ENCODE measurements around the gene SIPA1L3. TPM values are rescaled to one million over a fixed set of nuclear protein-coding genes. Genes with fewer than 3 reads are reported as not detected.
"Not testable (repeated sequence)": the region's sequence is repeated elsewhere in the genome, so short reads cannot be mapped to it uniquely, and the experiment has no call there.

The SIPA1L3 gene
- total RNA-seq, 1 donor from 2014 or later: 16.5 TPM

- intact Hi-C loops (cut with micrococcal nuclease): no loop called here
Observed at GRCh38 chr19:38064661-38065425, 157.8 kb downstream of the SIPA1L3 start.

GRCh38 chr19:38065775-38066174 is 158.8 kb downstream of the SIPA1L3 start:
- intact Hi-C loops (cut with micrococcal nuclease): not testable (repeated sequence)

- intact Hi-C loops (cut with micrococcal nuclease): no loop called here
Observed at GRCh38 chr19:38068826-38069225, 161.8 kb downstream of the SIPA1L3 start.

GRCh38 chr19:38070573-38070972 is 163.6 kb downstream of the SIPA1L3 start:
- intact Hi-C loops (cut with micrococcal nuclease): no loop called here

- intact Hi-C loops (cut with micrococcal nuclease): not testable (repeated sequence)
Observed at GRCh38 chr19:38071054-38071453, 164.0 kb downstream of the SIPA1L3 start.

GRCh38 chr19:38071647-38072046 is 164.6 kb downstream of the SIPA1L3 start:
- intact Hi-C loops (cut with micrococcal nuclease): no loop called here

- intact Hi-C loops (cut with micrococcal nuclease): no loop called here
Observed at GRCh38 chr19:38072776-38073750, 166.1 kb downstream of the SIPA1L3 start.

GRCh38 chr19:38073841-38074685 is 167.1 kb downstream of the SIPA1L3 start:
- intact Hi-C loops (cut with micrococcal nuclease): no loop called here

GRCh38 chr19:38076337-38076736 is 169.3 kb downstream of the SIPA1L3 start:
- intact Hi-C loops (cut with micrococcal nuclease): no loop called here

GRCh38 chr19:38078302-38078930 is 171.4 kb downstream of the SIPA1L3 start:
- intact Hi-C loops (cut with micrococcal nuclease): no loop called here

GRCh38 chr19:38079926-38080380 is 172.9 kb downstream of the SIPA1L3 start:
- intact Hi-C loops (cut with micrococcal nuclease): no loop called here

GRCh38 chr19:38081547-38082255 is 174.7 kb downstream of the SIPA1L3 start:
- intact Hi-C loops (cut with micrococcal nuclease): no loop called here

- intact Hi-C loops (cut with micrococcal nuclease): no loop called here
Observed at GRCh38 chr19:38082256-38083118, 175.5 kb downstream of the SIPA1L3 start.

GRCh38 chr19:38084196-38084595 is 177.2 kb downstream of the SIPA1L3 start:
- intact Hi-C loops (cut with micrococcal nuclease): no loop called here

GRCh38 chr19:38089440-38089839 is 182.4 kb downstream of the SIPA1L3 start:
- intact Hi-C loops (cut with micrococcal nuclease): no loop called here

GRCh38 chr19:38093154-38093553 is 186.1 kb downstream of the SIPA1L3 start:
- intact Hi-C loops (cut with micrococcal nuclease): no loop called here

- intact Hi-C loops (cut with micrococcal nuclease): no loop called here
Observed at GRCh38 chr19:38093587-38093986, 186.6 kb downstream of the SIPA1L3 start.

GRCh38 chr19:38095411-38096308 is 188.7 kb downstream of the SIPA1L3 start:
- intact Hi-C loops (cut with micrococcal nuclease): loop anchor here (1.0 to 2.0 kb wide), 4 partner anchors 47 to 197 kb away; partner anchors contain the start of gene SIPA1L3

All from T-helper 1 cell treated with Interleukin-12 subunit alpha and Interleukin-12 subunit beta and Interleukin-4 antibody, amounts not matched to agents 30 ng/mL and 1 ng/mL, for 36 hours (primary cell).